ENCODE data around the gene ZDHHC6.

The ZDHHC6 gene

DNA sequence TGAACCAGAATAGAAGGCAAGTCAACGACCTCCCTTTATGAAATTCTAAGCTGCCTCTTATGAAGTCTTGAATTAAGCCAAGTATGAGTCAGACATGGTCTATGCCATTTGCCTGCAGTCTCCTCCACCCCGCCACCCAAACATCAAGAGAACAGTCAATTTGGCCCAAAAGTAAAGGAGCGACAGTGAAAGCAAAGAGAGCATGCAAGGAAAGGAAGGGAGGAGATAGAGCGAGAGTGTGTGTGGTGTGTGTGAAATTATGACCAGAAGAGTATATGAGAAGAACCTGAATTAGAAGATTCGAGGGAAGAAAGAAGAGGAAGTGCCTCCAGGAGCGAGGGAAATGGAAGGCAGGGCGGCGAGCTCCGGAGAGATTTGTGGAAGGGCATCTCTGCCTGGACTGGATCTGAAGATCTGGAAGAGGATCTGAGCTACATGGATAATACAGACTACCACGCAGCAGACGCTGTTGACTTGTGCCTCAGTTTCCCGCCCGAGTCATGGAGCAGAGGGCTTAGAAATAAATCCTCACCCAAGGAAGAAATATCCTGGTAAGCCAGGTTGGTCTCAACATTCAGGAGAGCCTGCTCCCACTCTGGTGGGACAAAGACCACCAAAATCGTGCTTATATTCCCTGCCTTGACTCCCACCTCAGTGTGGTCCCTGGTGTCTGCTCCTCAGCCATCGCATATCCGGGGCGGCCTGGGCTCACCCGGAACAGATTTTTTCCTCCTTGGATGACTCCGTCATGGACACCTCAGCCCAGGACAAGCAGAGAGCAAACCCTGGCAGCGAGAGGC is 459 bp downstream of the ZDHHC6 start:
- Histone ChIP-seq H3K4me1 (ENCODE audit: control extremely low read depth in 1 of 4, control insufficient read depth in 4 of 4, insufficient read depth in 4 of 4, low read length in 3 of 4) (peaks cover 14 to 28% (median 18%) of the 10 kb centered on the region in 4 experiments), H3K9me3 (ENCODE audit: control extremely low read depth in 1 of 5, control insufficient read depth in 4 of 5, insufficient read depth in 2 of 5, low read depth in 1 of 5, low read length in 4 of 5) (no peaks in the 10 kb centered on the region), H3K27me3 (replicated peaks in 2 of 5; ENCODE audit: control insufficient read depth in 4 of 5, insufficient read depth in 5 of 5, low read length in 4 of 5) (no peaks in the 10 kb centered on the region), H3K27ac (ENCODE audit: insufficient read depth in 1 of 2, low read depth in 1 of 2, low read length in 2 of 2, poor library complexity in 1 of 2, severe bottlenecking in 2 of 2) (peak overlapping the region; percentile 95 to 98), H3K36me3 (ENCODE audit: control insufficient read depth in 4 of 4, insufficient read depth in 4 of 4, low read length in 3 of 4) (peaks cover 11 to 29% (median 18%) of the 10 kb centered on the region in 4 experiments), H3K4me3 (ENCODE audit: control insufficient read depth in 1 of 7, extremely low read depth in 1 of 7, insufficient read depth in 4 of 7, low read depth in 2 of 7, low read length in 6 of 7) (peak overlapping the region; percentile 88 to 100 (median 99))
- ChIA-PET CTCF (interaction anchor here (0.9 to 1.8 kb wide), 7 partner anchors 10 to 29 kb away, joined by 3 to 4 read pairs (median 3); no protein-coding TSS in a partner anchor), POLR2A (interaction anchor here (0.7 kb wide), 1 partner anchor 600 kb away, joined by 3 read pairs; no protein-coding TSS in a partner anchor)
- DNase-seq = peak; percentile 14 to 67 (median 46)
- 6% methylated on average over 16 of the region's 20 CpGs for WGBS (ENCODE audit: insufficient coverage)

- H3K9me3 ChIP-seq (ENCODE audit: control extremely low read depth in 1 of 5, control insufficient read depth in 4 of 5, insufficient read depth in 2 of 5, low read depth in 1 of 5, low read length in 4 of 5) = no peaks in the 10 kb centered on the region
- DNase-seq = no peak
- H3K27ac ChIP-seq (ENCODE audit: insufficient read depth in 1 of 2, low read depth in 1 of 2, low read length in 2 of 2, poor library complexity in 1 of 2, severe bottlenecking in 2 of 2) = no peak overlapping the region
- WGBS (ENCODE audit: insufficient coverage) = 100% methylated on average over 1 of the region's 3 CpGs
- POLR2A ChIA-PET = no interaction called here
- H3K27me3 ChIP-seq (replicated peaks in 2 of 5; ENCODE audit: control insufficient read depth in 4 of 5, insufficient read depth in 5 of 5, low read length in 4 of 5) = no peaks in the 10 kb centered on the region
- H3K36me3 ChIP-seq (ENCODE audit: control insufficient read depth in 4 of 4, insufficient read depth in 4 of 4, low read length in 3 of 4) = peaks cover 14 to 56% (median 37%) of the 10 kb centered on the region in 4 experiments
- CTCF ChIA-PET = interaction anchor here (0.8 to 1.8 kb wide), 3 partner anchors 7 to 15 kb away, joined by 3 to 4 read pairs (median 4); no protein-coding TSS in a partner anchor
- peaks cover 5 to 13% (median 10%) of the 10 kb centered on the region in 4 experiments for H3K4me1 ChIP-seq (ENCODE audit: control extremely low read depth in 1 of 4, control insufficient read depth in 4 of 4, insufficient read depth in 4 of 4, low read length in 3 of 4)
- no peak overlapping the region for H3K4me3 ChIP-seq (ENCODE audit: control insufficient read depth in 1 of 7, extremely low read depth in 1 of 7, insufficient read depth in 4 of 7, low read depth in 2 of 7, low read length in 6 of 7)
Measured at GRCh38 chr10:112442063-112442462, 4.7 kb downstream of the ZDHHC6 start.

GRCh38 chr10:112441520-112441919 is 5.2 kb downstream of the ZDHHC6 start:
- POLR2A ChIA-PET = no interaction called here
- peaks cover 14 to 59% (median 39%) of the 10 kb centered on the region in 4 experiments for H3K36me3 ChIP-seq (ENCODE audit: control insufficient read depth in 4 of 4, insufficient read depth in 4 of 4, low read length in 3 of 4)

GRCh38 chr10:112438356-112438755 is 8.4 kb downstream of the ZDHHC6 start:
- no peak for DNase-seq
- peaks cover 14 to 61% (median 40%) of the 10 kb centered on the region in 4 experiments for H3K36me3 ChIP-seq (ENCODE audit: control insufficient read depth in 4 of 4, insufficient read depth in 4 of 4, low read length in 3 of 4)
- ChIA-PET POLR2A (no interaction called here), CTCF (no interaction called here)
- H3K27me3 ChIP-seq (replicated peaks in 2 of 5; ENCODE audit: control insufficient read depth in 4 of 5, insufficient read depth in 5 of 5, low read length in 4 of 5) = no peaks in the 10 kb centered on the region
- H3K9me3 ChIP-seq (ENCODE audit: control extremely low read depth in 1 of 5, control insufficient read depth in 4 of 5, insufficient read depth in 2 of 5, low read depth in 1 of 5, low read length in 4 of 5) = no peaks in the 10 kb centered on the region
- no peak overlapping the region for H3K4me3 ChIP-seq (ENCODE audit: control insufficient read depth in 1 of 7, extremely low read depth in 1 of 7, insufficient read depth in 4 of 7, low read depth in 2 of 7, low read length in 6 of 7)
- WGBS (ENCODE audit: insufficient coverage) = no CpG with 5 or more reads among the region's 4 CpGs
- no peaks in the 10 kb centered on the region for H3K4me1 ChIP-seq (ENCODE audit: control extremely low read depth in 1 of 4, control insufficient read depth in 4 of 4, insufficient read depth in 4 of 4, low read length in 3 of 4)
- no peak overlapping the region for H3K27ac ChIP-seq (ENCODE audit: insufficient read depth in 1 of 2, low read depth in 1 of 2, low read length in 2 of 2, poor library complexity in 1 of 2, severe bottlenecking in 2 of 2)

More at GRCh38 chr10:112441520-112441919, 5.2 kb downstream of the ZDHHC6 start:
- H3K9me3 ChIP-seq (ENCODE audit: control extremely low read depth in 1 of 5, control insufficient read depth in 4 of 5, insufficient read depth in 2 of 5, low read depth in 1 of 5, low read length in 4 of 5) = no peaks in the 10 kb centered on the region
- H3K27ac ChIP-seq (ENCODE audit: insufficient read depth in 1 of 2, low read depth in 1 of 2, low read length in 2 of 2, poor library complexity in 1 of 2, severe bottlenecking in 2 of 2) = no peak overlapping the region
- H3K4me3 ChIP-seq (ENCODE audit: control insufficient read depth in 1 of 7, extremely low read depth in 1 of 7, insufficient read depth in 4 of 7, low read depth in 2 of 7, low read length in 6 of 7) = no peak overlapping the region
- peaks cover 5 to 13% (median 9%) of the 10 kb centered on the region in 4 experiments for H3K4me1 ChIP-seq (ENCODE audit: control extremely low read depth in 1 of 4, control insufficient read depth in 4 of 4, insufficient read depth in 4 of 4, low read length in 3 of 4)
- CTCF ChIA-PET = interaction anchor here (0.9 to 1.0 kb wide), 2 partner anchors 11 to 21 kb away, joined by 3 read pairs; no protein-coding TSS in a partner anchor
- H3K27me3 ChIP-seq (replicated peaks in 2 of 5; ENCODE audit: control insufficient read depth in 4 of 5, insufficient read depth in 5 of 5, low read length in 4 of 5) = no peaks in the 10 kb centered on the region
- no peak for DNase-seq
- no CpG with 5 or more reads among the region's 1 CpG for WGBS (ENCODE audit: insufficient coverage)

GRCh38 chr10:112434988-112435619 is 11.6 kb downstream of the ZDHHC6 start:
- Histone ChIP-seq H3K4me1 (ENCODE audit: control extremely low read depth in 1 of 4, control insufficient read depth in 4 of 4, insufficient read depth in 4 of 4, low read length in 3 of 4) (no peaks in the 10 kb centered on the region), H3K4me3 (ENCODE audit: control insufficient read depth in 1 of 7, extremely low read depth in 1 of 7, insufficient read depth in 4 of 7, low read depth in 2 of 7, low read length in 6 of 7) (no peak overlapping the region), H3K9me3 (ENCODE audit: control extremely low read depth in 1 of 5, control insufficient read depth in 4 of 5, insufficient read depth in 2 of 5, low read depth in 1 of 5, low read length in 4 of 5) (no peaks in the 10 kb centered on the region), H3K27me3 (replicated peaks in 2 of 5; ENCODE audit: control insufficient read depth in 4 of 5, insufficient read depth in 5 of 5, low read length in 4 of 5) (no peaks in the 10 kb centered on the region), H3K27ac (ENCODE audit: insufficient read depth in 1 of 2, low read depth in 1 of 2, low read length in 2 of 2, poor library complexity in 1 of 2, severe bottlenecking in 2 of 2) (no peak overlapping the region), H3K36me3 (ENCODE audit: control insufficient read depth in 4 of 4, insufficient read depth in 4 of 4, low read length in 3 of 4) (peaks cover 16 to 67% (median 48%) of the 10 kb centered on the region in 4 experiments)
- ChIA-PET CTCF (interaction anchor here (0.7 to 3.0 kb wide), 27 partner anchors 8 to 1090 kb away, joined by 3 to 15 read pairs (median 3); partner anchors contain the start of genes VTI1A and ZDHHC6), POLR2A (no interaction called here)
- no CpG with 5 or more reads among the region's 2 CpGs for WGBS (ENCODE audit: insufficient coverage)
- peak; percentile 31 to 69 (median 67) for DNase-seq

DNA sequence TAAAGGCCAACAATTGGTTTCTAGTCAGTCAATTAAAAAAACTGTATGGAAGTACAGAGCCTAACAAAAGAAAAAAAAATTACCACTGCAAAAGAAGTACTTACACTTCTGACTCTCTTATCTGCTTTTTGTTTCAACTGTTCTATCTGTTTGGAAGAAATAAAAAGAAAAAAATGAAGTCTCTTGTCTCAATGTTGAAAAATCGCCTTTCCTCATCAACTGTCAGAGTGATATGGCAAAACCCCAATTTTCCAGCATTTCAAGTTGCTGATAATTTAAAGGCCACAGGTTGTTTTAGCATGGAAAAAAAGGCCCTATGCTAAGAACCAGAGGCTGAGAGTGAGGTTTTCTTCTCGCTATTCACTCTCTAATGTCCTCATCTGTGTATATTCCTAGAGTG is 13.6 kb downstream of the ZDHHC6 start:
- H3K4me1 ChIP-seq (ENCODE audit: control extremely low read depth in 1 of 4, control insufficient read depth in 4 of 4, insufficient read depth in 4 of 4, low read length in 3 of 4) = no peaks in the 10 kb centered on the region
- no peak for DNase-seq
- H3K9me3 ChIP-seq (ENCODE audit: control extremely low read depth in 1 of 5, control insufficient read depth in 4 of 5, insufficient read depth in 2 of 5, low read depth in 1 of 5, low read length in 4 of 5) = no peaks in the 10 kb centered on the region
- 100% methylated on average over 2 of the region's 2 CpGs for WGBS (ENCODE audit: insufficient coverage)
- H3K27ac ChIP-seq (ENCODE audit: insufficient read depth in 1 of 2, low read depth in 1 of 2, low read length in 2 of 2, poor library complexity in 1 of 2, severe bottlenecking in 2 of 2) = no peak overlapping the region
- POLR2A ChIA-PET = no interaction called here
- no peak overlapping the region for H3K4me3 ChIP-seq (ENCODE audit: control insufficient read depth in 1 of 7, extremely low read depth in 1 of 7, insufficient read depth in 4 of 7, low read depth in 2 of 7, low read length in 6 of 7)
- H3K27me3 ChIP-seq (replicated peaks in 2 of 5; ENCODE audit: control insufficient read depth in 4 of 5, insufficient read depth in 5 of 5, low read length in 4 of 5) = no peaks in the 10 kb centered on the region
- peaks cover 11 to 71% (median 48%) of the 10 kb centered on the region in 4 experiments for H3K36me3 ChIP-seq (ENCODE audit: control insufficient read depth in 4 of 4, insufficient read depth in 4 of 4, low read length in 3 of 4)
- CTCF ChIA-PET = interaction anchor here (1.1 to 2.8 kb wide), 4 partner anchors 9 to 118 kb away, joined by 3 to 15 read pairs (median 7); no protein-coding TSS in a partner anchor

All from common myeloid progenitor, CD34-positive (primary cell).